Measurements from ENCODE around the gene MYO18A.

DNA sequence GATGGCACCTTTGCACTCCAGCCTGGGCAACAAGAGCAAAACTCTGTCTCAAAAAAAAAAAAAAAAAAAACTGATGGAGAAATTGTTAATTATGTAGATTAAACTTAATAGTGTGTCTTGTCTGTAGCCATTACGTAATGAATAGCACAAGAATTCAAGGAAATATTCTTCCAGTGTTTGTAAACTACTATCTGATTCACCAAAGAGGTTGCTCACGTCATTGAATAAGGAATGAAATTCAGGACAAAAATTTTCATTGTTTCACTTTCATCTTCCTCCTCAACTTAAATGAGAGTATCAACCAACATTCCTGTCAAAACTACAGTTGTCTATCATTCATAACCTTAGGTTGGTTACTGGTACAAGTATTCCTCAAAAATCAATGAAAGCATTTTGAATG lies 30.7 kb upstream of the MYO18A start:
- TF ChIP-seq, protein P1, sequence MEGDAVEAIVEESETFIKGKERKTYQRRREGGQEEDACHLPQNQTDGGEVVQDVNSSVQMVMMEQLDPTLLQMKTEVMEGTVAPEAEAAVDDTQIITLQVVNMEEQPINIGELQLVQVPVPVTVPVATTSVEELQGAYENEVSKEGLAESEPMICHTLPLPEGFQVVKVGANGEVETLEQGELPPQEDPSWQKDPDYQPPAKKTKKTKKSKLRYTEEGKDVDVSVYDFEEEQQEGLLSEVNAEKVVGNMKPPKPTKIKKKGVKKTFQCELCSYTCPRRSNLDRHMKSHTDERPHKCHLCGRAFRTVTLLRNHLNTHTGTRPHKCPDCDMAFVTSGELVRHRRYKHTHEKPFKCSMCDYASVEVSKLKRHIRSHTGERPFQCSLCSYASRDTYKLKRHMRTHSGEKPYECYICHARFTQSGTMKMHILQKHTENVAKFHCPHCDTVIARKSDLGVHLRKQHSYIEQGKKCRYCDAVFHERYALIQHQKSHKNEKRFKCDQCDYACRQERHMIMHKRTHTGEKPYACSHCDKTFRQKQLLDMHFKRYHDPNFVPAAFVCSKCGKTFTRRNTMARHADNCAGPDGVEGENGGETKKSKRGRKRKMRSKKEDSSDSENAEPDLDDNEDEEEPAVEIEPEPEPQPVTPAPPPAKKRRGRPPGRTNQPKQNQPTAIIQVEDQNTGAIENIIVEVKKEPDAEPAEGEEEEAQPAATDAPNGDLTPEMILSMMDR (IDR thresholded peaks at IDR 0.05; ENCODE audit: low read depth, low read length): no peak
- TF ChIP-seq EZH2phosphoT487 (IDR thresholded peaks at IDR 0.05; ENCODE audit: low read depth): no peak
